ENCODE data around the gene UCHL5.
"Not testable (repeated sequence)": the region's sequence is repeated elsewhere in the genome, so short reads cannot be mapped to it uniquely, and the experiment has no call there.

The UCHL5 gene

DNA sequence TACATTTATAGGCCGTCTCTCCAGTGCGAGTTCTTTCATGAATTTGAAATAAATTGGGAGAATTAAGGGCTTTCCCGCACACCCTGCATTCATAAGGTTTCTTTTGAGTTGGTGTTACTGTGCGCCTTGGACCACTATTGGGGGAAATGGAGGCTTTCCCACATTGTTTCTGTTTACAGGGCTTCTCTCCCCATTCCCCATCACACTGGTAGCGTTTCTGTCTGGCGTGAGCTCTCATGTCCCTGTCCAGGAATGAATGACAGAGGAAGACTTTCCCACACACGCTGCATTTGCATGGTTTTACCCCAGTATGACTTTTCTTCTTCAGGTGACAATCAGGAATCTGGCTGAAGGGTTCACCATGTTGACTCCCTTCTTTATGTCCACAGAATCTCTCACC is 65.0 kb downstream of the UCHL5 start:
- Histone ChIP-seq H3K4me3 (ENCODE audit: low read depth, low read length) (no peak overlapping the region), H3K27ac (no peak overlapping the region), H3K36me3 (replicated peaks) (peaks cover 2% of the 10 kb centered on the region), H3K27me3 (replicated peaks) (no peaks in the 10 kb centered on the region)
- no peak for DNase-seq
- in situ Hi-C loops (cut with HindIII; ENCODE audit: low pct_ligation_motif_present, low sequenced_read_pairs), result no loop called here
- TF ChIP-seq, protein P1, sequence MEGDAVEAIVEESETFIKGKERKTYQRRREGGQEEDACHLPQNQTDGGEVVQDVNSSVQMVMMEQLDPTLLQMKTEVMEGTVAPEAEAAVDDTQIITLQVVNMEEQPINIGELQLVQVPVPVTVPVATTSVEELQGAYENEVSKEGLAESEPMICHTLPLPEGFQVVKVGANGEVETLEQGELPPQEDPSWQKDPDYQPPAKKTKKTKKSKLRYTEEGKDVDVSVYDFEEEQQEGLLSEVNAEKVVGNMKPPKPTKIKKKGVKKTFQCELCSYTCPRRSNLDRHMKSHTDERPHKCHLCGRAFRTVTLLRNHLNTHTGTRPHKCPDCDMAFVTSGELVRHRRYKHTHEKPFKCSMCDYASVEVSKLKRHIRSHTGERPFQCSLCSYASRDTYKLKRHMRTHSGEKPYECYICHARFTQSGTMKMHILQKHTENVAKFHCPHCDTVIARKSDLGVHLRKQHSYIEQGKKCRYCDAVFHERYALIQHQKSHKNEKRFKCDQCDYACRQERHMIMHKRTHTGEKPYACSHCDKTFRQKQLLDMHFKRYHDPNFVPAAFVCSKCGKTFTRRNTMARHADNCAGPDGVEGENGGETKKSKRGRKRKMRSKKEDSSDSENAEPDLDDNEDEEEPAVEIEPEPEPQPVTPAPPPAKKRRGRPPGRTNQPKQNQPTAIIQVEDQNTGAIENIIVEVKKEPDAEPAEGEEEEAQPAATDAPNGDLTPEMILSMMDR (IDR thresholded peaks at IDR 0.05; ENCODE audit: low read depth, low read length, missing control alignments), result no peak

DNA sequence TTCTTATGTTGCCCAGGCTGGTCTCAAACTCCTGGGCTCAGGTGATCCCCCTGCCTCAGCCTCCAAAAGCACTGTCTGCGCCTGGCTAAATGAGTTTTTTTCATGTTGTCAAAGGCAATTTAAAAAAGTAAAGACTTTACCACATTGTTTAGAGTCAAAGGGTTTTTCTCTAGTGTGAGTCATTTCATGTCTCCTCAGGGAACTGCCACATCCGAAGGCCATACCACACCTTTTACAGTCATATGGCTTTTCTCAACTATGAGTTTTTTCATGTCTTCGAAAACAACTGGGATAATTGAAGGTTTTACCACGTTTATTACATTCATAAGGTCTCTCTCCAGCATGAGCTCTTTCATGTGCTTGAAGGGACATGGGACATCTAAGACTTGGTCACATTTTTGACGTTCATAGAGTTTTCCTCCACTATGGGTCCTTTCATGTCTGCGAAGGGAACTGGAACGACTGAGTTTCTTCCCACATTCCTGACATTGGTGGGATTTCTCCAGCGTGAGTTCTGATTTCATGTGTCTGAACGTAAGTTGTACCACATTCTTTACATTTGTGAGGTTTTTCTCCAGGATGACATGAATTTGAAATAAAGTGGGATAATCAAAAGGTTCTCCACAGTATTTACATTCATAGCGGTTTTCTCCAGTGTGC is 65.6 kb downstream of the UCHL5 start:
- TF ChIP-seq, protein P1 (IDR thresholded peaks at IDR 0.05; ENCODE audit: low read depth, low read length, missing control alignments), result no peak
- H3K27ac ChIP-seq, result no peak overlapping the region
- DNase-seq, result no peak
- H3K4me3 ChIP-seq (ENCODE audit: low read depth, low read length), result no peak overlapping the region
- in situ Hi-C loops (cut with HindIII; ENCODE audit: low pct_ligation_motif_present, low sequenced_read_pairs), result no loop called here
- H3K27me3 ChIP-seq (replicated peaks), result no peaks in the 10 kb centered on the region
- H3K36me3 ChIP-seq (replicated peaks), result peaks cover 2% of the 10 kb centered on the region

DNA sequence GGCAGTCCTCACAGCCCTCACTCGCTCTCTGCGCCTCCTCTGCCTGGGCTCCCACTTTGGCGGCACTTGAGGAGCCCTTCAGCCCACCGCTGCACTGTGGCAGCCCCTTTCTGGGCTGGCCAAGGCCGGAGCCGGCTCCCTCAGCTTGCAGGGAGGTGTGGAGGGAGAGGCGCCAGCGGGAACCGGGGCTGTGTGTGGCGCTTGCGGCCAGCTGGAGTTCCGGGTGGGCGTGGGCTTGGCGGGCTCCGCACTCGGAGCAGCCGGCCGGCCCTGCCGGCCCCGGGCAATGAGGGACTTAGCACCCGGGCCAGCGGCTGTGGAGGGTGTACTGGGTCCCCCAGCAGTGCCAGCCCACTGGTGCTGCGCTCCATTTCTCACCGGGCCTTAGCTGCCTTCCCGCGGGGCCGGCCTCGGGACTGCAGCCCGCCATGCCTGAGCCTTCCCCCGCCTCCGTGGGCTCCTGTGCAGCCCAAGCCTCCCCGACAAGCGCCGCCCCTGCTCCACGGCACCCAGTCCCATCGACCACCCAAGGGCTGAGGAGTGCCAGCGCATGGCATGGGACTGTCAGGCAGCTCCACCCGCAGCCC is 72.3 kb downstream of the UCHL5 start:
- H3K36me3 ChIP-seq (replicated peaks); H3K27me3 ChIP-seq (replicated peaks); H3K4me3 ChIP-seq (ENCODE audit: low read depth, low read length); in situ Hi-C loops (cut with HindIII; ENCODE audit: low pct_ligation_motif_present, low sequenced_read_pairs); DNase-seq; H3K27ac ChIP-seq: not testable (repeated sequence)

DNA sequence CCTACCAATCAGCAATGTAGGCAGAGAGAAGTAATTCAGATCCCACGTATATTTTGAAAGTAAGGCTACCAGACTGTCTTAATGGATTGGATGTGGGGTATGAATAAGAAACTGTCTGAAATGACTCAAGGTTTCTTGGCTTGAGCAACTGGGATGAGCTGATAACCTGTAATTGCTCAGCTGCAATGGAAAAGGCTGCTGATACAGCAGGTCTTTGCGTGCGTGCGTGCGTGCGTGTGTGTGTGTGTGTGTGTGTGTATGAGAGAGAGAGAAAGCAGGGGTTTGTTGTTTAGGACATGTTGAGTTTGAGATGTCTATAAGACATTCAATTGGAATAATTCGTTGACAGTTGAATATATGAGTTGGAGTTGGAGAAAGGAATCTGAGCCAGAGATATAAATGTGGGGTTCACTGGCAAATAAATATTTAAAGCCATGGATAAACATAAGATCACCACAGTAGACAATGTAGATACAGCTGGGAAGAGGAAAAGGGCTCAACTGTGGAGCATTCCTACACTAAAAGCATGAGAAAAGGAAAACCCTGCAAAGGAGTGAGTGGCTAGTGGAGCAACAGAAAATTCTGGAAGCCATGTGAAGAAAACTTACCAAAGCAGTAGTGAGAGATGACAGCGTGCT is 72.9 kb downstream of the UCHL5 start:
- H3K27me3 ChIP-seq (replicated peaks), result no peaks in the 10 kb centered on the region
- in situ Hi-C loops (cut with HindIII; ENCODE audit: low pct_ligation_motif_present, low sequenced_read_pairs), result no loop called here
- peak; percentile 20 for DNase-seq
- no peak overlapping the region for H3K4me3 ChIP-seq (ENCODE audit: low read depth, low read length)
- TF ChIP-seq, protein P1 (IDR thresholded peaks at IDR 0.05; ENCODE audit: low read depth, low read length, missing control alignments), result no peak
- H3K36me3 ChIP-seq (replicated peaks), result no peaks in the 10 kb centered on the region
- H3K27ac ChIP-seq, result no peak overlapping the region

DNA sequence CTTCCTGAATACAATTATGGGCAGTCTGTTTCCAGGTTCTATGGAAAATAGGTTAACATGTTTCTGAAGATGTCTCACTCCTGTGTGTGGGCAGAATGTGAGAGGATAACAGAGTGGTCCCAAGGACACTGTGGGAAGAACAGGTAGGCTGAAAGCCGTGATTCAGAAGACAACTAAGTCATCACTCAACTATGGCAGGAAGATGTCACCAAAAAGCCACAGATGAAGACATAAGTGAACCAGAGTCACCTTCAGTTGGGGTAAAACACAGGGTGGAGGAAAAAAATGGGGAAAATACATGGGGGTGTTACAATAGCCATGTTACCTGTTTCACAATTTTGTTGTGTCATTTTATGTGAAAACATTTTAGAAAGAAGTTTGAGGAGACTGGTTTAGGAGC is 75.1 kb downstream of the UCHL5 start:
- H3K27ac ChIP-seq, result no peak overlapping the region
- TF ChIP-seq, protein P1 (IDR thresholded peaks at IDR 0.05; ENCODE audit: low read depth, low read length, missing control alignments), result no peak
- in situ Hi-C loops (cut with HindIII; ENCODE audit: low pct_ligation_motif_present, low sequenced_read_pairs), result no loop called here
- no peak for DNase-seq
- H3K4me3 ChIP-seq (ENCODE audit: low read depth, low read length), result no peak overlapping the region
- H3K36me3 ChIP-seq (replicated peaks), result no peaks in the 10 kb centered on the region
- H3K27me3 ChIP-seq (replicated peaks), result no peaks in the 10 kb centered on the region

DNA sequence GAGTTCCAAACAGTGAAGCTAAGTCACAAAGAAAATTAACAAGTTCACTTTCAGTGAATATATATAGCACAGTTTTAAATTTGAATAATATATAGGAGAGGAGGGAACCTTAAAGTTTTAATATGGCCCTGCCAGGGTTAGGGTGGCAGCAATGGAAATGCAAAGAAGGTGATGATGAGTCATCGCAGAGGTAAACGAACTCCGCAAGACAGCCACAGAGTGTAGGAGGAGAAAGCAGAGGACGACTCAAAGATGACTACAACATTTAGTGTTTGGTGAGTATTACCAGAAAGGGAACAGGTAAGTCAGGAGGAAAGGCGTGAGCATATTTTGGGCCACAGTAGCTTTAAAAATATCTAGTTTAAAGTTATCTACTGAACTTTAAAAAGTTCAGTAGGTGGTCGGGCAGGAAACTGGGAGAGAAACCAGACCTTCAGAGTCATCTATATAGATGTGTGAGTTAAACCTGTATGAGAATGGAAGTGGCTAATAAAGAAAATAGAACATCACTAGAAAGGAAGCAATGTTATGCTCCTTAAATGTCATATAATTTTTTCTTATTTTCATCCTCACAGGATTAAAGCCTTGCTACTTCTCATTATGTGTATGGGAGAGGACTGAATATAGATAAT is 75.7 kb downstream of the UCHL5 start:
- no peak overlapping the region for H3K27ac ChIP-seq
- in situ Hi-C loops (cut with HindIII; ENCODE audit: low pct_ligation_motif_present, low sequenced_read_pairs), result no loop called here
- H3K4me3 ChIP-seq (ENCODE audit: low read depth, low read length), result no peak overlapping the region
- TF ChIP-seq, protein P1 (IDR thresholded peaks at IDR 0.05; ENCODE audit: low read depth, low read length, missing control alignments), result no peak
- DNase-seq, result no peak
- no peaks in the 10 kb centered on the region for H3K27me3 ChIP-seq (replicated peaks)
- no peaks in the 10 kb centered on the region for H3K36me3 ChIP-seq (replicated peaks)

All from brain microvascular endothelial cell (primary cell).